KBM-7 (cell line): Measurements from ENCODE around the gene BSND.
"Not testable (repeated sequence)": the region's sequence is repeated elsewhere in the genome, so short reads cannot be mapped to it uniquely, and the experiment has no call there.

ENCODE experiments used
- DNase-seq: peaks from one replicate; pipeline ENCODE4 v3.0.0-alpha.2; 2015
- in situ Hi-C: fragments of 300-500 bp; cut with MboI; formaldehyde crosslinking; loops from 2 replicates; pipeline ENCODE4 v1.14.3; 2020; ENCODE audit warnings: low sequenced_read_pairs, low pct_unique_long_range_greater_than_20kb, mixed read lengths

Gene BSND

DNA sequence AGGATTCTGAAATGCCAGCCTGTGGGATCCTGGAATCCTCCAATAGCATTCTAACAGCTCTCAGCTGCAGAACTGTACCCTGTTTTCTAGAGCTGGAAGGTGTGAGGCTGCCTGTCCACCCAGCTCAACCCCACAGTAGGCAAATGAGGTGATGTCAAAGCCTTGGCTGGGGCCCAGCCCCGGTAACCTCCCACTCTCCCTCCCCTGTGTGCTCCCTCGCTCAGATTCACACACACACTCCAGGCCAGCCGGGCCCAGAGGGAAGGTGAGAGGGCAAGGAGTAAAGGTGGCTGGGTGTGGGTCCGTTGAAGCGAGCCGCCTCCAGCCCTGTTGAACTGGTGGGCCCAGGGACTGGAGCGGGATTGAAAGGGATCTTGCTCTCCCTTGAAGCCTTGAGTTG lies at the start of gene BSND:
BSND (plus strand) TSS at position 257 of the 400 bp plus-strand sequence. CDS start 254 bp downstream, outside the sequence.
- DNase-seq: no peak
- in situ Hi-C loops: no loop called here

GRCh38 chr1:54949053-54949452 lies 49.7 kb upstream of the BSND start:
- in situ Hi-C loops: no loop called here
- DNase-seq: no peak

GRCh38 chr1:54950006-54950368 lies 48.7 kb upstream of the BSND start:
- in situ Hi-C loops: no loop called here
- no peak for DNase-seq

- in situ Hi-C loops: no loop called here
- peak; percentile 85 for DNase-seq
These were observed 48.2 kb upstream of the BSND start for GRCh38 chr1:54950369-54951163.

- no peak for DNase-seq
- in situ Hi-C loops: no loop called here
These were observed 46.9 kb upstream of the BSND start for GRCh38 chr1:54951810-54952226.

DNA sequence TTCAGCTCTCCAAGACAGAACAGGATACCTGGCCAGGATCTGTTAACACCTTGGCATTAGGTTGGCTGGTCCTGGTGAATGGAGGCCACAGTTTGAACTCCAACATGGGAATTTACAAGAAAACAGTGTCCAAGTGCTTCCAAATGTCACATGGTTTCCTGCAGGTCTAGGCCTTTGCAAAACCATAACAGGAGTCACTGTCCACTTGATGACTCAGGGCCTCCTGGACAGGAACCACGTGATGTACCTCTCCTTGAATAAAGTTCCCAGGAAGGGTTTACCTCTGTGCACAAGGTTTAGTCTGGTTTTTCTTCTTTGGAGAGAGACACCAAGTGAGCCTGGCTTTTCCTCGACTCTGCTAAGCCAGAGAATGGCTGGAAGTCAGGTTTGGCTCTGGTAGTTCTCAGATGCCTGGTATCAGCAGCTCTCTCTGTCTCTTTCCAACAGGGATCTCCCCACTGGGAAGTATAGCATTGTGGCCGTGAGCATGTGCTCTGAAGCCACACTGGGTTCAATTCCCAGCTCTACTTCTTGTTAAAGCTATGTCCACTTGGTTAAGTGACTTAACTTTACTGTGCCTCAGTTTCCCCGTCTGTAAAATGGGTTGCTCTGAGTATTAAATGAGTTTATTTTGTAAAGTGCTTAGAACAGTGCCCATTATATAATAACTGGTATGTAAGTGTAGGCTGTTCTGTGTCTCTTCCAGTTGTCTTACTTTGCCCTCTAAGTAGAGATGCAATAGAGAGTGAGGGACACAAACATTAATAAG lies 45.6 kb upstream of the BSND start:
- DNase-seq: no peak
- in situ Hi-C loops: no loop called here

DNA sequence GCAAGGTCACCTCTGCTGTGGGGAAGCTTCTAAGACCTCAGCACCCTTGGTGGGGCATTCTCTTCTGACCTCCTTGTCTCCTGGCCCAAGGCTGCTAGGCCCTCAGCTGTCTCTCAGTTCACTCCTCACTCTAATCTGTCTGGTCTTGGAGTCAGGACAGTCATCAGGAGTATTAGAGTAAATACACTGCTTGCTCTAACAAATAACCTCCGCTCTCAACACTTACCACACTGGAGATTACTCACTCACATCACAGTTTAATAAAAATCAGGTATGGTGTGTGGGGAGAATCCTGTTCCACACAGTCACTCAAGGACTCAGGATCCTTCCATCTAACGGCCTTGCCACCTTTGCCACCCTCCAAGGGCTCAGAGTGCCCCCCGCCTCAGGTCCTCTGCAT lies 44.9 kb upstream of the BSND start:
- no peak for DNase-seq
- in situ Hi-C loops: no loop called here

- in situ Hi-C loops: no loop called here
- DNase-seq: no peak
These were observed 43.4 kb upstream of the BSND start for GRCh38 chr1:54955359-54955758.

DNA sequence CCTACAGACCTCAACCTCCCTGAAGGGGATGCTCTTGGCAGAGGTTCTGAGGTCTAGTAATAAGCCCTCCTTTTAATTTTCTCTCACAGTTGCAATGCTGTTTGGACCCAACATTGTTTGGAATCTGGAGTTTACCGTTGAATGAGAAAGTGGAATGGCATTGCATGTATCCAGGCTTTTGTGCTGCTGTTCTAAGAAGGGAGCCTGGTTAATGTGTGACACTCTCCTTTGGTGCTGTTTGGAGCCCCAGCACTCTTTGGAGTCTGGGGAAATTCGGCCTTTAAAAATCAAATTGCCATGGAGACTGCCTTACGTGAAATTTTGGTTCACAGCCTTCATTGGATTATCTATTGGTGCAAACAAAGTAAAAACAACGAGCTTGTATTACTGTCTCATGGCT lies 42.0 kb upstream of the BSND start:
- DNase-seq: no peak
- in situ Hi-C loops: no loop called here

- no peak for DNase-seq
- in situ Hi-C loops: no loop called here
These were observed 39.5 kb upstream of the BSND start for GRCh38 chr1:54959241-54959640.

- in situ Hi-C loops: no loop called here
- no peak for DNase-seq
These were observed 35.9 kb upstream of the BSND start for GRCh38 chr1:54962612-54963395.

DNA sequence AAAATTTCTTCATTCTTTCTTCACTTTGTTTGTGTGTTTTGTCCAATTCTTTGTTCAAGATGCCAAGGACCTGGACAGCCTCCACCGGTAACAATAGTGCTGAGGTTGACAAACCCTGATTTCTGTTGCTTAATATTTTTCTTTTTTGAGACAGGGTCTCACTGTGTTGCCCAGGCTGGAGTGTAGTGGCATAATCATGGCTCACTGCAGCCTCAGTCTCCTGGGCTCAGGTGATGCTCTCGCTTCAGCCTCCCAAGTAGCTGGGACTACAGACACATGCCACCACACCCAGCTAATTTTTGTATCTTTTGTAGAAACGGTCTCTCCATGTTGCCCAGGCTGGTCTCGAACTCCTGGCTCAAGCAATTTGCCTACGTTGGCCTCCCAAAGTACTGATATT lies 34.9 kb upstream of the BSND start:
- DNase-seq, in situ Hi-C loops: not testable (repeated sequence)

DNA sequence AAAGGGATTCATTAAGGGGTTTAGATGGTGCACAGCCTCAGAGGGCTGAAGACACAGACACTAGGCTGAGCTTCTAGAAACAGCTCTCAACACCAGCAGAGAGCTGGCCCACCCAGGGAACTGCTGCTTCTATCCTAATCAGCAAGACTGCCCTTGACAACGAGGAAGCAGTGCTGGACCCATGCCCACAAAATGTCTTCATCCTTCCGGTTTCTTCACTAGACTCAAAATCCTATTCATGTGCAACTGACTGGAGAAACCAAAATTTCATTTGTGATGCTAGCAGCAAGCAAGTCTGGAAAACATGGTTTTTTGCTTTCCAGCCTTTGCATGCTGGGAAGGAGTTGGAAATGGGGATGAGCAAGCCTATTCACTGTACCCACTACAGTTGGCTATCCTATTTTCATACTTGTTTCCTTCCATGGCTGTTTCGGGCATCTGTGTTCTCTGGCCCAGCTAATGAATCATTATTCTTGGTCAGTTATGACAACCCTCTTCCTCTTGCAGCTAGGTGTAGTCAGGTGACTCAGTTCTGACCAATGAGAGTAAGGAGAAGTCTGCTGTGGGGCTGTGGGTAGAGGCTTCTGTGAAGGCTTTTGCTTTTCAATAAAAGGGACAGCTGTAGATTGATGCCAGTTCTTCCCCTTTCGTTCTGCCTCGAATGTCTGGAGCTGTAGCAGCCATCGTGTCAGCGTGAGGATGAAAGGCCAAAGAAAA lies 33.0 kb upstream of the BSND start:
- in situ Hi-C loops: no loop called here
- peak; percentile 67 for DNase-seq

DNA sequence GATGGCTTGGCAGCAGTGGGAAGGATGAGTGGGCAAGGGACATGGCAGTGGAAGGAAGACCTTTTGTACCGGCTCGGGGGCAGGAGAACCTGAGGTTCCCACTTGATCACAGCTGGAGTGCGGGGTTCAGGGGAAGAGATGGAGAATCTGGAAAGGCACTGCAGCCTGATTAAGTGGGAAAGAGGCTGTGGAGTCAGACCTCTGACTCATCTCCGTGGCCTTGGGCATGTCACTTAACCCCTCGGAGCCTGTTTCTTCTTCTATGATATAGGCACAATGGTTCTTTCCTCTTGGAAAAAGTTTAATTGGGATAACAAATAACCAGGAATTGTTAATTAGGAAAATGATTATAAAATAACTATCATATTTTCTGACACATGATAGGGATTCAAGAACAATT lies 31.4 kb upstream of the BSND start:
- in situ Hi-C loops: no loop called here
- no peak for DNase-seq

GRCh38 chr1:54968551-54968950 lies 30.2 kb upstream of the BSND start:
- in situ Hi-C loops: no loop called here
- no peak for DNase-seq

- DNase-seq: no peak
- in situ Hi-C loops: no loop called here
These were observed 28.9 kb upstream of the BSND start for GRCh38 chr1:54969879-54970278.

GRCh38 chr1:54970901-54971300 lies 27.8 kb upstream of the BSND start:
- no peak for DNase-seq
- in situ Hi-C loops: no loop called here

GRCh38 chr1:54971317-54971791 lies 27.4 kb upstream of the BSND start:
- no peak for DNase-seq

DNA sequence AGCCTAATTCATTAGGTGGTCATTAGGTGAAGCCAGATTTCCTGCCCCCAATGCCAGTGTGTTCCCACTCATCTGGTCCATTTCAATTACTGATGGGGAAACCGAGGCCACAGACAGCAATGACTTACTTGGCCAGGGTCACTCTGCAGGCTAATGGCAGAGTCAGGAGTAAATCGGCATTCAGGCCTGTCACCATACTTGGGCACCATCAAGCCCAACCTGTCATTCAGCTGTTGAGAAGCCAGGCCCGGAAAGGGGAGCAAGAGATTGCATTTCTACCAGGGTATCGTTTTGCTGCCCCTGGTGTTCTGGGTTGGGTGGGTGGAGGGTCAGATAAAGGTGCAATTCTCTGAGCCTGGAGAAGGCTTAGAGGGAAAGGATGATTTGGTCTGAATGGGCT lies 26.3 kb upstream of the BSND start:
- in situ Hi-C loops: no loop called here
- DNase-seq: no peak

More at GRCh38 chr1:54971317-54971791, 27.4 kb upstream of the BSND start:
- in situ Hi-C loops: no loop called here
